ENCODE measurements around the gene USP12.

Gene USP12

DNA sequence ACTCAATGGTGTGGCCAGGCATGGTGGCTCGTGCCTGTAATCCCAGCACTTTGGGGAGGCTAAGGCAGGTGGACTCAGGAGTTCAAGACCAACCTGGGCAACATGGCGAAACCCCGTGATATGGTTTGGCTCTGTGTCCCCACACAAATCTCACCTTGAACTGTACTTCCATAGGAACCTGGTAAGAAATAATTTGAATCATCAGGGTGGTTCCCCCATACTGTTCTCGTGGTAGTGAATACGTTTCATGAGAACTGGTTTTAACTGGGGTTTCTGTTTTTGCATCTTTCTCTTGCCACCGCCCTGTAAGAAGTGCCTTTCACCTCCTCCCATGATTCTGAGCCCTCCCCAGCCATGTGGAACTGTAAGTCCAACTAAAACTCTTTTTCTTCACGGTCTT, 49.6 kb downstream of the USP12 start:
- no peak overlapping the region for H3K27ac ChIP-seq (replicated peaks)

DNA sequence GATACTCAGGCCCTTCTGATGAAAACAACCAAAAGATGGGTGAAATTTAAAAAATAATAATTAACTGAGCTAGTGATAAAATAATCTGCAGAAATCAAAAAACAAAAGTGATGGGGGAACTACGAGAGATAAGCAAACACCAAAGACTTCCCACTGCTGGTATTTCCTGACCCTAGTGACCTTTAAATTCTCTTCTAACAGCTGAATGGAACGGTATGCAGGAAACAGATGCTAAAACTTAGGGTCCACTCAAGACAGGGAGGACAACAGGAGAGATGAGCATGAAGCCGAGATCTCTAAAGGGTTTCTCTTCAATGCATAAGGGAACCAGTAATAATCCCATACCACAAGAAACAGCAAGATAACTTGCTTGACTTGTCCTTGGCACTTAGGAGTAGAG, 50.8 kb downstream of the USP12 start:
- TF ChIP-seq POLR2AphosphoS5 (IDR thresholded peaks at IDR 0.05; ENCODE audit: low read depth): no peak
- no peak for TF ChIP-seq GABPA (IDR thresholded peaks at IDR 0.05; ENCODE audit: low read depth)
- TF ChIP-seq, protein P1, sequence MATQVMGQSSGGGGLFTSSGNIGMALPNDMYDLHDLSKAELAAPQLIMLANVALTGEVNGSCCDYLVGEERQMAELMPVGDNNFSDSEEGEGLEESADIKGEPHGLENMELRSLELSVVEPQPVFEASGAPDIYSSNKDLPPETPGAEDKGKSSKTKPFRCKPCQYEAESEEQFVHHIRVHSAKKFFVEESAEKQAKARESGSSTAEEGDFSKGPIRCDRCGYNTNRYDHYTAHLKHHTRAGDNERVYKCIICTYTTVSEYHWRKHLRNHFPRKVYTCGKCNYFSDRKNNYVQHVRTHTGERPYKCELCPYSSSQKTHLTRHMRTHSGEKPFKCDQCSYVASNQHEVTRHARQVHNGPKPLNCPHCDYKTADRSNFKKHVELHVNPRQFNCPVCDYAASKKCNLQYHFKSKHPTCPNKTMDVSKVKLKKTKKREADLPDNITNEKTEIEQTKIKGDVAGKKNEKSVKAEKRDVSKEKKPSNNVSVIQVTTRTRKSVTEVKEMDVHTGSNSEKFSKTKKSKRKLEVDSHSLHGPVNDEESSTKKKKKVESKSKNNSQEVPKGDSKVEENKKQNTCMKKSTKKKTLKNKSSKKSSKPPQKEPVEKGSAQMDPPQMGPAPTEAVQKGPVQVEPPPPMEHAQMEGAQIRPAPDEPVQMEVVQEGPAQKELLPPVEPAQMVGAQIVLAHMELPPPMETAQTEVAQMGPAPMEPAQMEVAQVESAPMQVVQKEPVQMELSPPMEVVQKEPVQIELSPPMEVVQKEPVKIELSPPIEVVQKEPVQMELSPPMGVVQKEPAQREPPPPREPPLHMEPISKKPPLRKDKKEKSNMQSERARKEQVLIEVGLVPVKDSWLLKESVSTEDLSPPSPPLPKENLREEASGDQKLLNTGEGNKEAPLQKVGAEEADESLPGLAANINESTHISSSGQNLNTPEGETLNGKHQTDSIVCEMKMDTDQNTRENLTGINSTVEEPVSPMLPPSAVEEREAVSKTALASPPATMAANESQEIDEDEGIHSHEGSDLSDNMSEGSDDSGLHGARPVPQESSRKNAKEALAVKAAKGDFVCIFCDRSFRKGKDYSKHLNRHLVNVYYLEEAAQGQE (IDR thresholded peaks at IDR 0.05; ENCODE audit: insufficient replicate concordance, low read depth): no peak
- H3K4me3 ChIP-seq (replicated peaks; ENCODE audit: insufficient read depth, low read length): no peak overlapping the region
- no peaks in the 10 kb centered on the region for H3K27me3 ChIP-seq (ENCODE audit: insufficient read depth, poor library complexity, severe bottlenecking)
- no peak for DNase-seq (ENCODE audit: low read depth in 1 of 2, low spot score in 1 of 2)
- no peak overlapping the region for H3K27ac ChIP-seq (replicated peaks)

More for the DNA sequence above, 49.6 kb downstream of the USP12 start:
- TF ChIP-seq GABPA (IDR thresholded peaks at IDR 0.05; ENCODE audit: low read depth): no peak
- TF ChIP-seq, protein P1 (IDR thresholded peaks at IDR 0.05; ENCODE audit: insufficient replicate concordance, low read depth): no peak
- TF ChIP-seq SPI1 (IDR thresholded peaks at IDR 0.05; ENCODE audit: borderline replicate concordance, low read depth): no peak
- TF ChIP-seq, protein P2, sequence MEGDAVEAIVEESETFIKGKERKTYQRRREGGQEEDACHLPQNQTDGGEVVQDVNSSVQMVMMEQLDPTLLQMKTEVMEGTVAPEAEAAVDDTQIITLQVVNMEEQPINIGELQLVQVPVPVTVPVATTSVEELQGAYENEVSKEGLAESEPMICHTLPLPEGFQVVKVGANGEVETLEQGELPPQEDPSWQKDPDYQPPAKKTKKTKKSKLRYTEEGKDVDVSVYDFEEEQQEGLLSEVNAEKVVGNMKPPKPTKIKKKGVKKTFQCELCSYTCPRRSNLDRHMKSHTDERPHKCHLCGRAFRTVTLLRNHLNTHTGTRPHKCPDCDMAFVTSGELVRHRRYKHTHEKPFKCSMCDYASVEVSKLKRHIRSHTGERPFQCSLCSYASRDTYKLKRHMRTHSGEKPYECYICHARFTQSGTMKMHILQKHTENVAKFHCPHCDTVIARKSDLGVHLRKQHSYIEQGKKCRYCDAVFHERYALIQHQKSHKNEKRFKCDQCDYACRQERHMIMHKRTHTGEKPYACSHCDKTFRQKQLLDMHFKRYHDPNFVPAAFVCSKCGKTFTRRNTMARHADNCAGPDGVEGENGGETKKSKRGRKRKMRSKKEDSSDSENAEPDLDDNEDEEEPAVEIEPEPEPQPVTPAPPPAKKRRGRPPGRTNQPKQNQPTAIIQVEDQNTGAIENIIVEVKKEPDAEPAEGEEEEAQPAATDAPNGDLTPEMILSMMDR (IDR thresholded peaks at IDR 0.05; ENCODE audit: insufficient read depth, low read length): no peak
- no peak for TF ChIP-seq POLR2AphosphoS5 (IDR thresholded peaks at IDR 0.05; ENCODE audit: low read depth)
- DNase-seq (ENCODE audit: low read depth in 1 of 2, low spot score in 1 of 2): no peak
- H3K27me3 ChIP-seq (ENCODE audit: insufficient read depth, poor library complexity, severe bottlenecking): no peaks in the 10 kb centered on the region
- no peak overlapping the region for H3K4me3 ChIP-seq (replicated peaks; ENCODE audit: insufficient read depth, low read length)

GRCh38 chr13:27120011-27120410, 51.6 kb downstream of the USP12 start:
- no peaks in the 10 kb centered on the region for H3K27me3 ChIP-seq (ENCODE audit: insufficient read depth, poor library complexity, severe bottlenecking)
- no peak overlapping the region for H3K27ac ChIP-seq (replicated peaks)
- TF ChIP-seq, protein P2 (IDR thresholded peaks at IDR 0.05; ENCODE audit: insufficient read depth, low read length): no peak
- TF ChIP-seq, protein P1 (IDR thresholded peaks at IDR 0.05; ENCODE audit: insufficient replicate concordance, low read depth): no peak
- TF ChIP-seq POLR2AphosphoS5 (IDR thresholded peaks at IDR 0.05; ENCODE audit: low read depth): no peak
- TF ChIP-seq SPI1 (IDR thresholded peaks at IDR 0.05; ENCODE audit: borderline replicate concordance, low read depth): no peak
- no peak for TF ChIP-seq GABPA (IDR thresholded peaks at IDR 0.05; ENCODE audit: low read depth)
- DNase-seq (ENCODE audit: low read depth in 1 of 2, low spot score in 1 of 2): no peak
- H3K4me3 ChIP-seq (replicated peaks; ENCODE audit: insufficient read depth, low read length): no peak overlapping the region

All from HL-60 (cell line).